ENCODE measurements around the gene CDH23. TPM values are rescaled to one million over a fixed set of nuclear protein-coding genes. Genes with fewer than 3 reads are reported as not detected.

Gene CDH23
- total and polyA plus RNA-seq, 10 of the 15 experiments (the other 5 are each of a cell fraction or from before 2014, with no cell fraction given) = 0.09 to 0.40 (median 0.15) TPM; not detected in 1

GRCh38 chr10:71856619-71857018, 459.9 kb downstream of the CDH23 start:
- RAD21 ChIA-PET (ENCODE audit: unreplicated experiment) = interaction anchor here (0.7 kb wide), 1 partner anchor 23 kb away, joined by 3 read pairs; no protein-coding TSS in a partner anchor
- H2AFZ ChIP-seq (ENCODE audit: control insufficient read depth, low read depth, low read length) = no peak overlapping the region
- no peak overlapping the region for H3K4me2 ChIP-seq (ENCODE audit: control insufficient read depth, insufficient read depth)
- no peak overlapping the region for H3K27ac ChIP-seq (ENCODE audit: control insufficient read depth, insufficient read depth)
- no peaks in the 10 kb centered on the region for H3K79me2 ChIP-seq (ENCODE audit: control insufficient read depth, insufficient read depth, low read length)
- POLR2A ChIA-PET = no interaction called here
- DNase-seq (ENCODE audit: low read depth, low spot score) = no peak
- TF ChIP-seq CTCF (IDR thresholded peaks at IDR 0.05 in 2 of 3, conservative IDR thresholded peaks at IDR 0.05 in 1 of 3; ENCODE audit: control insufficient read depth in 2 of 3, extremely low read depth in 1 of 3, insufficient read depth in 1 of 3, low read depth in 3 of 3, low read length in 3 of 3) (no peak), KDM1A (IDR thresholded peaks at IDR 0.05; ENCODE audit: borderline replicate concordance) (no peak), TARDBP (IDR thresholded peaks at IDR 0.05; ENCODE audit: borderline replicate concordance) (no peak), NRF1 (conservative IDR thresholded peaks at IDR 0.05; ENCODE audit: low read depth, low read length) (no peak)
- H4K20me1 ChIP-seq (ENCODE audit: control insufficient read depth, insufficient read depth) = no peaks in the 10 kb centered on the region
- intact Hi-C loops (cut with micrococcal nuclease; ENCODE audit: unreplicated experiment) (no loop called here), in situ Hi-C loops (cut with MboI) (no loop called here)
- H3K9me3 ChIP-seq (replicated peaks; ENCODE audit: control insufficient read depth, insufficient read depth, low read length) = no peaks in the 10 kb centered on the region
- H3K27me3 ChIP-seq (replicated peaks in 1 of 2; ENCODE audit: control insufficient read depth in 2 of 2, insufficient read depth in 2 of 2, low read length in 1 of 2) = no peaks in the 10 kb centered on the region
- no peak overlapping the region for H3K9ac ChIP-seq (ENCODE audit: control insufficient read depth, insufficient read depth, low read length)
- no peak for FAIRE-seq
- peaks cover 30% of the 10 kb centered on the region for H3K4me1 ChIP-seq (ENCODE audit: control insufficient read depth, insufficient read depth, low read length)
- H3K4me3 ChIP-seq = no peak overlapping the region
- no peaks in the 10 kb centered on the region for H3K36me3 ChIP-seq (ENCODE audit: control insufficient read depth in 2 of 2, insufficient read depth in 2 of 2, low read length in 1 of 2)
- BruUV-seq (replicated peaks) = no TSS peak
- SMC1A ChIA-PET (ENCODE audit: uncharacterized antibody, unreplicated experiment) = no interaction called here
- no peak for ATAC-seq
- WGBS (ENCODE audit: insufficient coverage, insufficient replicate concordance, low lambda C conversion rate, missing lambda C conversion rate) = 95% methylated on average over 4 of the region's 4 CpGs
- CTCF ChIA-PET = interaction anchor here (1.2 kb wide), 1 partner anchor 40 kb away, joined by 5 read pairs; no protein-coding TSS in a partner anchor

All from GM12878 (cell line).